ENCODE data around the gene LRRK1. TPM values are rescaled to one million over a fixed set of nuclear protein-coding genes. Genes with fewer than 3 reads are reported as not detected.

Gene LRRK1
- total RNA-seq, 4 donors from 2014 or later, result 9.4 to 35.5 (median 16.9) TPM

DNA sequence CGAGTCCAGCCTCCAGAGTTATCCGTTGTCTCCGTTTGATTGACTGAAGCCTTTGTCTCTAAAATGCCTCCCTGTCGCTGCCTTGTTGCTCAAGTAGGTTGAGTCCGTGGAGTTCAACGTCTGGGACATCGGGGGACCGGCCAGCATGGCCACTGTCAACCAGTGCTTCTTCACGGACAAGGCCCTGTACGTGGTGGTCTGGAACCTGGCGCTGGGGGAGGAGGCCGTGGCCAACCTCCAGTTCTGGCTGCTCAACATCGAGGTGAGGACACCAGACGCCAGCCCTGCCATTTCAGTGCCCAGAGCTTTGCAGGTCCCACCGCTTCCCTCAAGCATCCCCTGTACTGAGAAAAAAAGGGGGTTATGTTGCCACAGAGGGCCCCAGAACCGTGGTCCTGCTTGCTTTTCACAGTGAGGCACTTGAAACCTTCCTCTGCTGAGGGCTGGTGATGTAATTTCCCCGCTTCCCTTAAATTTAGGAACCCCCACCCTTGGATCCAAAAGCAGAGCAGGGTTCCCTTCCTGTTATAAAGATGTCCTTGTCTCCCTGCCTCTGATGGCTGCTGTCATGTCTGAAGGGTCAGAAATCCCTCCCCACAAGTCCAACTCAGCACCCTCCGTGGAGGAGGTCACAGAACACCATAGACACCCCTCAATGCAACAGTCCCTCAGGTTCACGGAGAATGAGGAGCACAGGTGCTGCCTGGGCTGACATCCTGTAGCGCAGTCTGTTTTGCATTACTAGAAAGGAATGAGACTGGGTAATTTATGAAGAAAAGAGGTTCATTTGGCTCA is 105.7 kb downstream of the LRRK1 start:
- DNase-seq (ENCODE audit: low spot score) (no peak), ATAC-seq (ENCODE audit: low FRiP score) (no peak)
- TF ChIP-seq, protein P1, sequence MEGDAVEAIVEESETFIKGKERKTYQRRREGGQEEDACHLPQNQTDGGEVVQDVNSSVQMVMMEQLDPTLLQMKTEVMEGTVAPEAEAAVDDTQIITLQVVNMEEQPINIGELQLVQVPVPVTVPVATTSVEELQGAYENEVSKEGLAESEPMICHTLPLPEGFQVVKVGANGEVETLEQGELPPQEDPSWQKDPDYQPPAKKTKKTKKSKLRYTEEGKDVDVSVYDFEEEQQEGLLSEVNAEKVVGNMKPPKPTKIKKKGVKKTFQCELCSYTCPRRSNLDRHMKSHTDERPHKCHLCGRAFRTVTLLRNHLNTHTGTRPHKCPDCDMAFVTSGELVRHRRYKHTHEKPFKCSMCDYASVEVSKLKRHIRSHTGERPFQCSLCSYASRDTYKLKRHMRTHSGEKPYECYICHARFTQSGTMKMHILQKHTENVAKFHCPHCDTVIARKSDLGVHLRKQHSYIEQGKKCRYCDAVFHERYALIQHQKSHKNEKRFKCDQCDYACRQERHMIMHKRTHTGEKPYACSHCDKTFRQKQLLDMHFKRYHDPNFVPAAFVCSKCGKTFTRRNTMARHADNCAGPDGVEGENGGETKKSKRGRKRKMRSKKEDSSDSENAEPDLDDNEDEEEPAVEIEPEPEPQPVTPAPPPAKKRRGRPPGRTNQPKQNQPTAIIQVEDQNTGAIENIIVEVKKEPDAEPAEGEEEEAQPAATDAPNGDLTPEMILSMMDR (IDR thresholded peaks at IDR 0.05), result no peak

DNA sequence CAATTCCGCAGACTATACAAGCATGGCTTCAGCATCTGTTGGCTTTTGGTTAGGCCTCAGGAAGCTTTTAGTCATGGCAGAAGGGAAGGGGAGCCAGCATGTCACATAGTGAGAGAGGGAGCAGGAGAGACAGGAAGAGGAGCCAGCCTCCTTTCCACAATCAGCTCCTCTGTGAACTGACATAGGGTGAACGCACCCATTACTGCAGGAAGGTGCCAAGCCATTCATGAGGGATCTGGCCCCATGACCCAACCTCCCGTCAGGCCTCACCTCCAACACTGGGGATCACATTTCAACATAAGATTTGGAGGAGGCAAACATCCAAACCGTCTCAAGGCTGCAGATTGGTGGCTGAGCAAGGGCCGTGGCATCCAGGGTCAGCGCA is 106.3 kb downstream of the LRRK1 start:
- DNase-seq (ENCODE audit: low spot score) (no peak), ATAC-seq (ENCODE audit: low FRiP score) (no peak)
- TF ChIP-seq, protein P1 (IDR thresholded peaks at IDR 0.05), result no peak

DNA sequence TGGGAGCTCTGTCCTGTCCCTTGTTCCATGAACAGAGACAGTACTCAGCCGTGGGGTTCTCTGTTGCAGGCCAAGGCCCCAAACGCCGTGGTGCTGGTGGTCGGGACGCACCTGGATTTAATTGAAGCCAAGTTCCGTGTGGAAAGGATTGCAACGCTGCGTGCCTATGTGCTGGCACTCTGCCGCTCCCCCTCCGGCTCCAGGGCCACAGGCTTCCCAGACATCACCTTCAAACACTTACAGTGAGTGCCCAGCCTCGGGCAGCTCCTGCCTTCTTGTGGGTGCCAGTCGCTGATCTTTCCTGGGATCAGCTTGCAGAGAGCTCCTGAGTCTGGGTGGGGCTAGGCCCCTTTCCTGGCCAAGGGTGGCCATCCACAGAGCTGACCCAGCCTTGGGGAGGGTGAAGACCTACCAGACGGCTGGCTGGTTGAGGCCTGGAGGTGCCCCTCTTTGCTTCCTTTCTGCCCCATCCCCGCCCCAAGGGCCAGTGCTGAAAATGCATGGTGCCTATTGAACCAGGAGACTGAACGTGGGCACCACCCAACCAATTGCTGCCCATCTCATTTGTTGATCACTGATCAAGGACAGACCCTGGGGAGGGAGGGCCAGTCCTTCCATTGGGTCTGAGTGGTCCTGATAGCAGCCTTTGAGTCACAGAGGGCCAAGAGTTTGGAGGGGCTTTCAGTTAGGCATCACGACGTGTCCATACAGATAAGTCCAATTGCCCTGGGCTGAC is 106.9 kb downstream of the LRRK1 start:
- ATAC-seq (ENCODE audit: low FRiP score) (no peak), DNase-seq (ENCODE audit: low spot score) (no peak)
- TF ChIP-seq, protein P1 (IDR thresholded peaks at IDR 0.05), result no peak

DNA sequence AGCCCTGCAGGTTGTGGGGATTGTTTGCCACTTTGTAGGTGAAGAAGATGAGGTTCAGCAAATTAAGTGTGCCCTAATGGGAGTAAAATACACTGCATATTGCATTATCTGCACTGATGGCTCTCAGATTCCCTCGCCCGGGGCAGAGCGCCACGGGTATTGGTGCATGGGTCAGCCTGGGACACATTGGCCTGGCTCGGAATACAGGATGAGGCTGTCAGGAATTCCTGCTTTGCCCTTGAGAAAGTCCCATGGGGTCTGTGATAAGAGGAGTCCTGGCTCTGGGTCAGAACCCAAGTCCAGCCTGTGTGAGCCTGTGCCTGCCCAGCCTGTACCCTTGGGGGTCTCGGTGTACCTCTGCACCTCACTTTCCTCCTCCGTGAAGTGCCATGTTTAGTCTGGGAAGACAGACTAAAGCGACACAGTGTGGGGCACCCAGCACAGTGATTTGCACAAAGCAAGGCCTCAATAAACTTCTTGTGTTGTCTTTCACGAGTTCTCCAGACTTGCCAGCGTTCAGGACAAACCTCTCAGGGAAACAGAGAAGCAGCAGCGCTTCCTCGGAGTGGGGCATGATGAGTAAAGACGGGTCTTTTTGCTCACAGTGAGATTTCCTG is 107.6 kb downstream of the LRRK1 start:
- TF ChIP-seq, protein P1 (IDR thresholded peaks at IDR 0.05), result no peak
- no peak for ATAC-seq (ENCODE audit: low FRiP score)
- DNase-seq (ENCODE audit: low spot score), result peak; percentile 18

DNA sequence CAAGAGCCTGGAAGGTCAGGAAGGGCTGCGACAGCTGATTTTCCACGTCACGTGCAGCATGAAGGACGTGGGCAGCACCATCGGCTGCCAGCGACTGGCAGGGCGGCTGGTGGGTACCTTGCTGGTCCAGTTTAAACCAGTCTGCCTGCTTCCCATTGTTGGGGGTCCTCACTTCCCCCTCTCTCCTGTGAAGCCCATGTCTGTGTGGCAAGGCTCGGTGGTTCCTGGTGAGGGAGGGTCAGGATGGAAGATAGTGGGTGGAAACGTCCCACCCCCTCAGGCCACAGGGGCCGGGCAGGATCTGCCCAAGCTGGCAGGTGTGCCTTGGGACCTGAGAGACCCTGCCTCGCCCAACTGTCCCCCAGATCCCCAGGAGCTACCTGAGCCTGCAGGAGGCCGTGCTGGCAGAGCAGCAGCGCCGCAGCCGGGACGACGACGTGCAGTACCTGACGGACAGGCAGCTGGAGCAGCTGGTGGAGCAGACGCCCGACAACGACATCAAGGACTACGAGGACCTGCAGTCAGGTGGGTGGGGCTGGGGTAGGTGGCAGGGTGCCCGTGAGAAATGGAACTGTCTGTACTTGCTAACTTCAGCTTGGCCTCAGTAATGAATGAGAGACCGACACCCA is 108.2 kb downstream of the LRRK1 start:
- ATAC-seq (ENCODE audit: low FRiP score) (no peak), DNase-seq (ENCODE audit: low spot score) (peak; percentile 14)
- TF ChIP-seq, protein P1 (IDR thresholded peaks at IDR 0.05), result no peak

DNA sequence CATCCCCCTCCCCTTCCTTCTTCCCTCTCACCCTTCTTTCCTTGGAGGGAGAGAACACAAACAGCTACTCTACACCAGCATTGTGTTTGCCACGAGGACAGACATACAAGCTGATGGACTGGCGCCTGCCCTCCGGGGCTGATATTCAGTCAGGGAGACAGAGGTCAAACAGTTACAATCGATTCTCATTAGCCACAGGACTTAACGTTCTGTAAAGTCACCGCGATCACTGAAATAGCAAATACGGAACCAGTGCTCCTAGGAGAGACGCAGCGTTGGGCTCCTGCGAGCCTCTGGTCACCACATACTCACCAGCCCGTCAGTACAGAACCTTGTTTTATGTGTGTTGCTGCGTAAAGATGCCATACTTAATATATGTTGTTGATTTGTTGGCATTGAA is 108.8 kb downstream of the LRRK1 start:
- DNase-seq (ENCODE audit: low spot score) (no peak), ATAC-seq (ENCODE audit: low FRiP score) (no peak)
- TF ChIP-seq, protein P1 (IDR thresholded peaks at IDR 0.05), result no peak
